GM18858 (cell line): Measurements from ENCODE around the gene ERC2.

ENCODE experiments used
- ATAC-seq: cut with Tn5 transposase; IDR thresholded peaks from one replicate; pipeline ENCODE4 v1.9.1; 2021; ENCODE audit not compliant: unreplicated experiment

The ERC2 gene

GRCh38 chr3:56428667-56429066 lies 39.6 kb downstream of the ERC2 start:
- ATAC-seq: no peak

- no peak for ATAC-seq
These were observed 43.4 kb downstream of the ERC2 start for GRCh38 chr3:56424885-56425284.

- ATAC-seq: no peak
These were observed 43.9 kb downstream of the ERC2 start for GRCh38 chr3:56424336-56424735.

GRCh38 chr3:56423661-56424099 lies 44.6 kb downstream of the ERC2 start:
- no peak for ATAC-seq

- no peak for ATAC-seq
These were observed 46.0 kb downstream of the ERC2 start for GRCh38 chr3:56422316-56422715.

- no peak for ATAC-seq
These were observed 47.1 kb downstream of the ERC2 start for GRCh38 chr3:56421205-56421604.

GRCh38 chr3:56415652-56416051 lies 52.6 kb downstream of the ERC2 start:
- no peak for ATAC-seq

GRCh38 chr3:56413911-56414310 lies 54.4 kb downstream of the ERC2 start:
- ATAC-seq: no peak

GRCh38 chr3:56411166-56411565 lies 57.1 kb downstream of the ERC2 start:
- no peak for ATAC-seq

GRCh38 chr3:56410576-56410975 lies 57.7 kb downstream of the ERC2 start:
- ATAC-seq: no peak

- no peak for ATAC-seq
These were observed 58.5 kb downstream of the ERC2 start for GRCh38 chr3:56409790-56410189.

GRCh38 chr3:56408761-56409196 lies 59.5 kb downstream of the ERC2 start:
- no peak for ATAC-seq

GRCh38 chr3:56406826-56407515 lies 61.3 kb downstream of the ERC2 start:
- ATAC-seq: no peak

GRCh38 chr3:56404884-56405283 lies 63.4 kb downstream of the ERC2 start:
- no peak for ATAC-seq

GRCh38 chr3:56398659-56399058 lies 69.6 kb downstream of the ERC2 start:
- ATAC-seq: no peak

GRCh38 chr3:56397798-56398197 lies 70.5 kb downstream of the ERC2 start:
- no peak for ATAC-seq

- ATAC-seq: no peak
These were observed 79.0 kb downstream of the ERC2 start for GRCh38 chr3:56389183-56389830.

- ATAC-seq: no peak
These were observed 85.2 kb downstream of the ERC2 start for GRCh38 chr3:56383092-56383491.

GRCh38 chr3:56379723-56380287 lies 88.5 kb downstream of the ERC2 start:
- no peak for ATAC-seq

- no peak for ATAC-seq
These were observed 92.6 kb downstream of the ERC2 start for GRCh38 chr3:56375654-56376053.

- no peak for ATAC-seq
These were observed 94.9 kb downstream of the ERC2 start for GRCh38 chr3:56373386-56373785.

GRCh38 chr3:56370991-56371775 lies 97.1 kb downstream of the ERC2 start:
- no peak for ATAC-seq
